GM15510 (cell line): ENCODE data around the gene BCL10.
A peak's percentile ranks its signal among the peaks of the same experiment; 100 is the strongest.

ENCODE experiments used
- POLR2A ChIP-seq: IDR thresholded peaks from 3 replicates; pipeline ENCODE4 v1.6.1; 2011; ENCODE audit warnings: borderline replicate concordance; ENCODE audit not compliant: insufficient read length; ENCODE audit errors: extremely low read depth

Gene BCL10

DNA sequence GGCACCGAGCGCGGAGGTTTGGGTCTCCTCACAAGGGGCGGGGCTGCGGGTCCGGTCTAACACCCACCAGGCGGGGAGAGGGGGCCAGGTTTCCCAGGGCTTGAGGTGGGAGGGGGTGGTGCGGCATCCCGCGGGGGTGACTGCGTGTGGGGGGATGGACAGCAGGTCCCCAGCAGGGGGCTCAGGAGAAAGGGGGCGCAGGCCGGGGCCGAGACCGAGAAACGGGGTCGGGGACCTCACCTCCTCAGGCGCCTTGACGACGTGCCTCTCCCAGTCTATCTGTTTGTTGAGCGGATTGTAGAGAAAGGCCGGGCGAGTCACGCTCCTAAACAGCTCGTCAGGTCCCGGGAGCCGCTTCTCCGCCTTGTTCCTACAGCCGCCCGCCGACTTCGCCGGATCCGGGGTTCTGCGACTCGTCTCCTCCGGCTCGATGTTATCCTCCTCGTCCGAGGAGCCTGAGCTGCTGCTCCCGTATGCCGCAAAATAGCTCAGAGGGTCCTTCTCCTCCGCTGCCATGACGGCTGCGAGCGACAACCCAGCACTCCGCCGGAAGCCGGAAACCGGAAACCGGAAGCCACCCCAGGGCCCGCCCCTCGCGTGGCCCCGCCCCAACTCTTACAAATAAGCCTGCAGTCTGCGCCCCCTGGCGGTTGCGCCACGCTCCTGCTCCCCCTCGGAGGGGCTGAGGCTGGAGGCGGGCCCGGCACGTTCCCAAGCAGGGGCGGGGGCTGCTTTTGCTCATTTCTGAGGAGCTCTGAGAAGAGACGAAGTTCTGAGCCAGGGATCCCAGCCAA is 17.1 kb downstream of the BCL10 start, which contains the start of gene C1orf52:
Gene C1orf52 (minus strand): TSS at position 545 of the 794 bp plus-strand sequence. CDS start 29 bp downstream, at position 516.
- peak; percentile 96 for TF ChIP-seq POLR2A

DNA sequence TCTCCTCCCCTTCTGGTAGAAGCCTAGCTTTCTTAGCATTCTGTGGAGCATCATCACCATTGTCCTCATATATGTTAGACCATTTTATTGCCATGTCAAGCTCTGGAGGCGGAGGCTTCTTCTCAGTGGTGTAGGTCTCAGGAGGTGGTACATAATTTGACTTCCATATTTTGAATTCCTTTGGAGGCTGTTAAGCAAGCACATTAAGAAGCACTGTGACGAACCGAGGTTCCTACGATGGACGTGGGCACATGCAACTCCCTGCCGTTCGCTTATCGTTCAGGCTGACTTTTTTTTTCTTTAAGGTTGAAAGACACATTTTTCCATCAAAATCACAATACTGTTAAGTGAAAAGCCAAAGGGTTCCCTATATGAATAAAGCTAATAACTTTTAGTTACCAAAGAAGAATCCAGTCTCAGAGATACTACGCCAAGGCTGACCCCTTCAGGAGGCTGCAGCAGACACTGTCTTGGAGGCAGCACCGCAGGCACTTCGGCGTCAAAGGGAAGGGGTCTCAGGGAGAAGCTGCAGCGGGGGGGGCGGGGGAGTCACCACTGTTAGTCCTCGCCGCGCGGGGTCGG is 17.8 kb downstream of the BCL10 start:
- TF ChIP-seq POLR2A: no peak

DNA sequence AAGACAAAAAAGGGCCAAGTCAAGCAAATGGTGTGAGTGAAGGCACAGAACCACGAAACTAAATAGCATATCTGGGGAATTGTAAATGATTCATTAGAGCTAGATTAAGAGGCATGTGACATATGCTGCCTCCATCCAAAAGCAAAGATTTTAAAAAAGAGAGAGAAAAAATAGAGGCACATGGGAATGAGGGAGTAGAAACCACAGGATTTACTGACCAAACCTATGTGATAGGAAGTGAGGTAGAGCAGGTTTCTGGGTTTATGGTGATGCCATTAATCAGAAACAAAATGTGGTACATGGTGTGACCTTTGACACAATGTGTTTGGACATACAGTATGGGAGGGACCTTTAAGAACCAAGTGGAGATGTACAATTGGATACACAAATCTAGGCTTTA is 30.5 kb downstream of the BCL10 start:
- no peak for TF ChIP-seq POLR2A

DNA sequence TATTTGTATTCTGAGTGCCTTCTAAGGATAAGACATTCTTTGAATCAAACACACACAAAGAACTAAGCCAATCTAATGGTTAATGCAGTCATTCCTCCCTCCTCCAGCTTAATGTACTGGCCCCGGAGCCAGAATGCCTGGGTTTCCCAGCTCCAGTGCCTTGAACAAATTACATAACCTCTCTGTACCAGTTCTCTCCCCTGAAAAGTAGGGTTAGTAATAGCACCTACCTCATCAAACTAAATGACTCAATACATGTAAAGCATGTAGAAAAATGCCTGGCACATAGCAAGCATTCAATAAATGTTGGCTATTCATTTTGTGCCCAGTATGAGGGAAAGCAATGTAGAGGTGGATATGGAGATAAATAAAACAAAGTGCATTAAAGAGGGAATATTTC is 31.0 kb downstream of the BCL10 start:
- TF ChIP-seq POLR2A: no peak

DNA sequence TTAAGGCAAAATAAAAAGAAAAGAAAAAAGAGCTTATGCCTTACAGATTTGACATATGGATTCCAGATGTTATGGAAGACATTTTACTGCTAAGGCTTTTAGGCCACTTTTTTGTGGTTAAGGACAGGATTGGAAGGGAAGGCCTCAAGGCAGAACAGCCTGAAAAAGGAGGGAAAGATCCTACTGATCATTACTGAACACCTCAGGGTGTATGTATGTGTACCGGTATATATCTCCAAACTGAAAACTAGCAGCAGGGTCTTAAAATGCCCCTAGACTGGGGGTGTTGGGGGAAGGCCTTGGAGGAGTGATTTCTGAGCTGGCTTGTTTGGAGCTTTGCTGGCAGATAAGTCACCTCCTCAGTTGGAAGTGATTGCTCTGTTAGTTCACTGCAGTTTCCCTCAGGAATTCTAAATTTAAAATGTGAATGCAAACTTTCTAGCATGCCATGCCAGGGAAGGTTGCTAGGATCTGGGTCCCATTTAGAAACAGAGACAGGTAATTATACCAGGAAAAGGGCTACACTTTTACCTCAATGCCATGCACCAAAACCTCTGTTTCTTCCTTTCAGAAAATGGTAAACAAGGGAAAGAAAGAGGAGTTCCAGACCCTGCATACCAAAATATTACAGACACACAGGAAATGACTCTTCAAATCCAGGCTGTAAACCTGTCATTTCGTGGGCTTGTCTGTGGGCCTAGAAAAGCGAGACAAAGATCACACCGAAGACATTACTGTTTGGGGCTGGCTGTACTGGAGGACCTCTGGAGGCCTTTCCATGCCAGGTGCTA is 32.0 kb downstream of the BCL10 start:
- TF ChIP-seq POLR2A: no peak

DNA sequence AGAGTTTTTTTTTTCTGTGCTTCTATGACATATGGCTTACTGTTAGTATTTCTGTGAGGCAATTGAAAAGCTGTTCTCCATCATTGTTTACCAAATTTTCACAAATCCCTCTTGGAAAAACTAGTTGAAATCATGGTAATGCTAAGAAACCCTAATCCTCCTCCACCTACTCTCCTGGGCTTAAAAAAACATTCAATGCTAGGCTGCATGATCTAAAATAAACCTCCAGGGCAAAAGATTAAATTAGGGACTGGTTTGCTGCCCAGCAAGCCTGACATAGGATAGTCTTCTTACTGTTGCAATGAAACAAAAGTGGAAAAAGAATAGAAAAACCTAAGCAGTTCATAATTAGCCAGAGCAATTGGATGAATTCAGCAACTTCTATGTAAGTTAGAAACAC is 33.1 kb downstream of the BCL10 start:
- no peak for TF ChIP-seq POLR2A

DNA sequence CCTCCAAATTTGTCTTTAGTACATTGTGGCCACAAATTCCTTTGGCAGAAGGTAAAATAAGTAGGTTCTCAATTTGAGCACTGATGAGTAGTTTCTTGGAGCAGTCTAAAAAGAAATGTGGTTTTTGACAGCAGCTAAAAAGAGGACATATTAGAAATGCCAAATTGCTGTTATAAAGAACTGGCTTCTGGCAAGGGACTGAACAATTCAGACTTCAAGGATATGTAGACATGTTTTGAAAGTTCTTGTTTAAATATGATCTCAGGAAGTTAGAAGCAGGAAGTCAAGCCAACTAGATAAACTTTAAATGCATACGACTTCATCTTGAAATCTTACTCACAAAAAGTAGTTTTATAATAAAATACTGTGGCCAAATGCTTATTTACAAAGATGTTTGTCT is 35.8 kb downstream of the BCL10 start:
- no peak for TF ChIP-seq POLR2A

DNA sequence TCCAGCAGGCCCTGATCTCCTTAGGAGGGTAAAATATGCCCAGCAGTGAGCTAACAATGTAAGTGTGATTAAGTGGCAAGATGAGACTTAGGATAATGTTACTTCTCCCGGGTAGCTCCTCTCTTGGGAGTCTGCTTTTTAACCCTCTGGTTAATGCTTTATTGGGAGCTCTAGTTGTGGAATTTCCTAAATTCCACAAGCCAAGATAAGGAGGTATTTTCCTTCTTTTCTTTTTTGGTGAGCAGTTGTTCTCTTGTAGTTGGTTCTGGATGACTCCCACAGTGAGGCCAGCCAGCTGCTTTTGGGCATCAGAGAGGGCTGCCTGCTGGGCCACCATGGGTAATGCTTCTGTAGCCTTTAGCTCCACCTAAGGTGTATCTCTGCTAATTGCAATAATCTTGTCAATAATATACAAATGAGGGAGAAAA is 36.2 kb downstream of the BCL10 start:
- TF ChIP-seq POLR2A: no peak

DNA sequence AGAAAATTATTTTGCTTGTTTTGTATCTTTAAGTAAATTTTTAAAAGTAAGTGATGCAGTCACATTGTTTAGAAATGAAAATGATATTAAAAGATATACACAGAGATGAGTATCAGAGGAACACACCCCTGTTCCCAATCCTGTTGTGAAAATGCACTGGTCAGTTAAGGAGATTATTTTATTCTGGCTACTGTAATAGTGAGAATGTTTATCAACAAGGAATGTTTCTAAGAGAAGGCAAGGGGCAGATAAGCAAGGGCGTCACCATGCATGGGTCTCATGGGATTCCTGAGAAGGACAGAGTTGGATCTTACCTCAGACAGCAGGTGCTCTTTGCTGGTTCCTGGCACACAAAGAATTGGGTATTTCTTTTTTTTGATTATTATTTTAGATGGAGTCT is 38.8 kb downstream of the BCL10 start:
- no peak for TF ChIP-seq POLR2A

DNA sequence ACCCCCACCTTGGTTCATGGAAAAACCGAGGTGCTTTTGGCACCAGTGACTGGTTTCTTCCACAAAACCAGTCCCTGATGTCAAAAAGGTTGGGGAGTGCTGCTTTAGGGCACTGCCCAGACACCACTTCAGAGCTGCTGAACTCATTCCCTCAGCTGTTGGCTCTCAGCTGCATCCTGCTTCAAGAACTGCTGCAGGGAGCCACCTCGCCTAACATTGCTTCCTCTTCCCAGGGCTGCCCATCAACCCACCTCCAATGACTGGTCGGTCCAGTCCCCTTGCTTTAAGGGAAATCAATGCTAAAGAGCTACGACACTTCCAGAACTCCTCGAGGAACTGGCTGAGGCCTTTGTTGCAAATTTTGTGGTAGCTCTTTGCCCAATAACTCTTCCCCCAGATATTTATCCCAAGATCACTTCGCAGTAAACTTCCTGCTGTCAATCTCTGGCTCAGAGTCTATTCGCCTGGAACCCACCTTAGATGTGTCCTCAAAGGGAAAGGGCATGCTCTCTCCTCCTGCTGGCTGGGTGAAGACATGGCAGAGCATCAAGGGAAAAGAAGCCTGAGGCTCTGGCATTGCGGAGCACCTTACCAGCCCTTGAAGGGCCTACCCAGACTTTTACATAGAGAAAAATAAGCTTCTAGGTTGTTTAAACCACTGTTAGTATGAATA is 46.0 kb downstream of the BCL10 start:
- no peak for TF ChIP-seq POLR2A

DNA sequence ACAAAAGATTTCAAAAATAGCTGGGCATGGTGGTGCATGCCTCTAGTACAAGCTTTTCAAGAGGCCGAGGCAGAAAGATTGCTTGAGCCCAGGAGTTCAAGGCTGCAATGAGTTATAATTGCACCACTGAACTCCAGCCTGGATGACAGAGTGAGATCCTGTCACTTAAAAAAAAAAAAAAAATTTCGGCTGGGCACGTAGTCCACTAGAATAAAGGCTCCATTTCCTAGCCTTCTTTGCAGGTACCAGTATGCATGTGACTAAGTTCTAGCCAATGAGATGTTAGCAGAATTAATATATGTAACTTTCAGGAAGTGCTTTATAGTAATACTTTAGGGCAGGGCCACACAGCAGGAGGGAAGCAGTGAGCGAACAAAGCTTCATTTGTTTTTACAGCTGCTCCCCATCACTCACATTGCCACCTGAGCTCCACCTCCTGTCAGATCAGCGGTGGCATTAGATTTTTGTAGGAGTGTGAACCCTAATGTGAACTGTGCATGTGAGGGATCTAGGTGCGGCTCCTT is 46.8 kb downstream of the BCL10 start:
- no peak for TF ChIP-seq POLR2A

DNA sequence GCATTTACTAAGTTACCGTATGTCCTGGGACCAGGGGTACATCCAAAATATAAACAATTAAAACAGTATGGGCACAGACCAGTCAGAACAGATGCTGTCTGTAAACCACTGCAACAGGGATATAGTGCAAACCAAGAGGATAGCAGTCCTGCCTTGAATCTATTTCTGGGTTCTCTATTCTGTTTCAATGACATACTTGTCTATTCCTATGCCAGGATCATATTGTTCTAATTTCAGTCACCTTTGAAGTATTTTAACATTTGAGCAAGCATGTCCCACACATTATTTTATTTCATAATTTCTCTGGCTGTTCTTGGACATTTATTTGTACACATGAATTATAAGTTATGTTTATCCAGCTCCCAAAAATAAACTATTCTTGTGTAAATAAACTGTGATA is 47.5 kb downstream of the BCL10 start:
- no peak for TF ChIP-seq POLR2A

DNA sequence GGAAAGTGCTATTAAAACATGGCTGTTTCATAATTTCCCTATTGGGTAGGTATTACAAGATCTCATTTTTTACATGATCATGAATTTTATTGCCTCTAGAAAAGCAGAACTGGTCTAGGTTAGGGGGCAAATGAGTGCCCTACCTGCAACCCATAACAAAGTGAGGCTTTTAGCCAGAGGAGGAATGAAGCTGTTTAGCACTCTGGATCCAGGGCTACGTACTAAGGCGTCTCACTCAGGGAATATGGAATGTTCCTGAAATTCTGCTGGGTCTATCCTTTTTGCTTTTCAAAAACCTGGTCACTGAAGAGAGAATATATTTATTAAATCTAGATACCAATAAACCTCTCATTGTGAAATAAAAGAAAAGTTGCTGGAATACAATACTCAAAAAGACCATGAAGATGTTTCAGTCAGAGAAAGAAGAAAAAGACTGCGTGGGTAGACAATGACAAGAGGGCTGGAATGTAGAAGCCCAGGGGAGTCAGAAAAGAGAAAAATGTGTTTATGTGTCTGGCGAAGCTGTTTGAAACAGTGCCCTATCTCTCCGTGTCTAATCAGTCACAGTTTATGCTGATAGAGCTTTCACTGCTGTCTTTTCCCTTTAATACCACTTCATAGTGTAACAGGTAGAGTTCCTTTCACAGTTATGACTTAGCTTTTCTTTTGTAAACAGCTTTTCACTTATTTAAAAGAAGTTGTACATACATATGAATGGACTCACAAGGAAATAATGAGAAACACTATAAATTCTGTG is 50.6 kb downstream of the BCL10 start:
- no peak for TF ChIP-seq POLR2A
